D721Med (cell line): ENCODE results near the gene ZMIZ1.

Experiments used
- DNase-seq: peaks from one replicate; pipeline ENCODE4 v3.0.0; 2011; ENCODE audit warnings: low spot score; ENCODE audit not compliant: insufficient read length
- FAIRE-seq: peaks from 2 replicates; lab custom pipeline; 2011; peaks lifted over from hg19 to GRCh38; lab: Jason Lieb, UNC
- CTCF ChIP-seq: IDR thresholded peaks from 2 replicates; pipeline ENCODE4 v1.5.1; 2012; ENCODE audit warnings: mild to moderate bottlenecking, control low read depth; ENCODE audit not compliant: insufficient read depth; ENCODE audit errors: missing control alignments

ZMIZ1 gene

DNA sequence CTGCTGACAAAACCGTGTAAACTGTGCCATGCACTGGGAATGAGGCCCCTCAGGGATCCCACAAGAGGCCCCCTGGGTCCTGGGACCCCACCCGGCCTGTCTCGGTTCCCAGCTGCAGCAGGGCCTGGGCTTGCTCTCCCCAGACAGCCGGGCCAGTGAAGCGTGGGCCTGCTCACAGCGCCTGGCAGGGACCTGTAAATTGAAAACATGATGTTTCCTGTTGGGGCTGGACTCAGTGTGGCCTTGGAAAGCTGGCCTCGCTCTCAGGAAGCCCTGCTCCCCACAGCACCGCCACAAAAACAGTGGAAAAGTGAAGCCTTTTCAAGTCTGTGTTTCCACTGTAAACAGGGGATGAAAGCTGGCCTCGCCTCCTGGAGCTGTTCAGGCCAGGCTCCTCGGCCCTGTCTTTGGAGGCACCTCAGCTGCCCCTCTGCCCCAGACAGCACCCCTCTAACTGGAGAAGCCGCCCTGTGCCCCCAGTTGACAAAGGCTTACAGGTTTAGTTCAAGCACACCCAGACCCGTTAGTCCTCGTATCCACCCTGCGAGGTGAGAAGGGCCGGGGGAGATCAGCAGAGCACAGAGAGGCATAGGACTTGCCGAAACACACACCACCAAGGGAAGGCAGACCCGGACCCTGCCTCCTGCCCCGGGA is 108.3 kb downstream of the ZMIZ1 start:
- no peak for TF ChIP-seq CTCF
- FAIRE-seq (no peak), DNase-seq (no peak)

- TF ChIP-seq CTCF, result no peak
- FAIRE-seq (no peak), DNase-seq (no peak)
Observed at GRCh38 chr10:79178070-79178576, 109.4 kb downstream of the ZMIZ1 start.

DNA sequence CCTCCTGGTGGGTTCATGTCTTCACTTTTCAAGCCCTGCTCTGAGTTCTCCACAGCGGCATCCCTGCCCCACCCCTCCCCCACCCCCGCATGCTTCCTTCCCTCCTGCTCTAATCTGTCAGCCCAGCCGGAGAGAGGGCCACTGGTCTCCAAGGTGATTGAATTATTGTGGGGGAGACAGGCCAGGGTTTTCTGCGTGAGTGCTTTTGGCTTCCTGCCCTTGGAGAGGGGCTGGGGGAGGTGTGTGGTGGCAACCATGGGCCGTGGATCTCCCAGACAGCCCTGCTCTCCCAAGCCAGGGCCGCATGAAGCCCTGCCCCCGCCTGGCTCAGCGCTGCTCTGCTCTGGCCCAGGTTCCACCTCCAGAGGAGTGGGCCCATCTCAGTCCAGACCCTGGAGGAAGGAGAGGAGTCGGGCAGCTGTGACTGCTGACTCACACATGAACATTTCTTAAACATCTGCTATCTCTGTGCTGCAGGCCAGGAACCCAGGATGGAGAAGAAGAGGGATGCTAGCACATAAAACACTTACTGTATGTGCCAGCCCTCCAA is 109.9 kb downstream of the ZMIZ1 start:
- DNase-seq, result no peak
- no peak for TF ChIP-seq CTCF
- FAIRE-seq, result no peak

DNA sequence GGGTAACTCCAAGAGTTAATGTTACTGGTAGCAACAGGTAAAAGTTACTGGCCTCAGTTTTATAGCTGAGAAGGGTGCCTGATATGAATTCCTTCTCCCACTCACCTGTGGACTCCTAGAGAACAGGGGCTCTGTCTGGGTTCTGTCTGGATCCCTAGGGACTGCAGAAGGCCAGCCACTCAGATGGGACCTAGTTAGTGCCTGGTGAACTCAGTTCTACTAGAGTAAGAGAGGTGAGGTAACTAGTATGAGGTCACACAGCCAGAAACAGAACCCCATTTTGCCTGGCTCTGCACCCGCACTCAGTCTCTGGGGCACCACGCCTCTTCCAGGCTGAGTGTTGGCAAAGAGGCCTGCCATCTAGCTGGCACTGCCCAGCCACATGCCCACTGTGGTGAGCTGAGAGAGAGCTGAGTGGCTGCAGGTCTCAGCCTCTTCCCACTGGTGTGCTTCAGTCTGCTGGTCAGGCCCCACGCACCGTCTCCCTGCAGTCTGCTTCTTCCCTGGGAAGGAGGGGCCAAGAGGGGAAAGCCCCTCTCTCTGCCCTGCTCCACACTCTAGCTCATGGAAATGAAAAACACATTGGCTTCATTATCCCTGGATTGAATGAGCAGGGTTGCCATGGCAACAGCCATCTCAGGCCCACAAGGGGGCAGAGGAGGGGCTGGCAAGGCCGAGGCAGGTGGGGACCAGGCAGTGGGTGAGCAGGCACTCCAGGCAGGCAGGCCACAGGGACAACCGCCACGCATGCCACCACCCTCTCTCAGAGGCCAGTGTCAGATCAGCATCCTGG is 110.6 kb downstream of the ZMIZ1 start:
- FAIRE-seq (no peak), DNase-seq (no peak)
- TF ChIP-seq CTCF, result no peak

DNA sequence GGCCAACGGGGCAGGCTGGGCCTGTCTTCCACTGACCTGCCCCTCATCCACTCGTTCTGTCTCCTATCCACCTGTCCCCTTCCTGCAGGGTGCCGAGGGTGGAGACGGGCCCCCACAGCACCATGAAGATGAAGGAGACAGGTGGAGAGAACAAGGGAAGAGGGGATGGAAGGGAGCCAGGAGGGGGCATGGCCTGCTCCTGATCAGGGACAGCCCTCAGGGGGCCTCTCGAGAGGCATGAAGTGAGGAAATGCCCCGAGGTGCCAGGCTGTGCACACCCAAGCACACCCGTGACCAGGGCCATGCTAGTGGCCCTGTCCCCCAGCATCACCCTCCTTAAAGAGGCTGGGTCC is 111.2 kb downstream of the ZMIZ1 start:
- no peak for FAIRE-seq
- TF ChIP-seq CTCF, result no peak
- no peak for DNase-seq

DNA sequence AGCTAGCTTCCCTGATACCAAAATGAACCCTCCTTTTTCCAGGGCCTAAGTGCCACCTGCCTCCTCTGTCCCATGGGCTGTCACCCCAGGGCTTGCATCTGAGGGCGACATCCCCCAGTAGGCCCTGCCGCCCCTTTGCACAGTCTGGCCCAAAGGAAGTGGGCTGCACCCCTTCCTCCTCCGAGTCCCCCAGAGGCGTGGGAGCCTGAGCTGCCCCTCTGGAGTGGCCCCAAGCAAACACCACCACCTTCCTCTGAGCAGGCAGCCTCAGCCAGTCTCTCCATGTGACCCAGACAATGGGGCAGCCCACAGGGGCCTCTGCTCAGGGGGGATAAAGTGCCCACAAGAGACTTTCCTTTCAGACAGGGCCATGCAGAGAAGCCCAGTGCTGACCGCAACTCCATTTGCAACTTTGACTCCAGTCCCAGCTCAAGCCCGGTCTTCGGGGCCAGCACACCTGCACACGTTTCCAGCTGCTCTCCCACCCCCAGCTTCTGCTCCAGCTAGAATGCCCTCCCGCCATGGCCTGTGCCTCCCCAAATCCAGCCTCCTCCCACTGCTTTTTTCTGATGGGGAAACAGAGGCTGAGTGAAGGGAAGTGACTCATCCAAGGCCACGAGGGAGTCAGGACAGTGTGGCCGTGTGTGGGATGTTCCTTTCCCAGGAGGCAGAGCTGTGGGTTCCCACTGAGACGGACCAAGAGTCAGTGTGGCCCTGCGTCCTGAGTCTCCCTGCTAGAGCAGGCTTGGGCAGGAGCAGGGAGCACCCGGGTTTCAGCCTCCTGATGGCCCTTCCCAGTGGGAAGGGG is 111.9 kb downstream of the ZMIZ1 start:
- DNase-seq (no peak), FAIRE-seq (no peak)
- no peak for TF ChIP-seq CTCF
